Lung (tissue), 12 donors: ENCODE data around the gene LRRC55. TPM values are rescaled to one million over a fixed set of nuclear protein-coding genes. Genes with fewer than 3 reads are reported as not detected.
"Not testable (repeated sequence)": the region's sequence is repeated elsewhere in the genome, so short reads cannot be mapped to it uniquely, and the experiment has no call there.

Experiments used
- ATAC-seq: fragments of 200-7000 bp; cut with Tn5 transposase; one replicate; pipeline ENCODE4 v1.9.1; 2020; ENCODE audit warnings: moderate number of reproducible peaks; ENCODE audit not compliant: insufficient read depth, low FRiP score
- DNase-seq, 3 donors: peaks; one replicate each; pipeline ENCODE4 v3.0.0-alpha.2; 2013 to 2017
- H3K27ac ChIP-seq, 2 donors: one replicate each; pipeline ENCODE4 v1.5.1; 2013; ENCODE audit warnings: mild to moderate bottlenecking in 2 of 2, moderate library complexity in 2 of 2, control low read depth in 1 of 2, inconsistent platforms in 1 of 2, low read depth in 1 of 2, low read length in 1 of 2
- H3K27me3 ChIP-seq, 3 donors: one replicate each; pipeline ENCODE4 v1.5.1; 2013; ENCODE audit warnings: low read length in 2 of 3; ENCODE audit not compliant: control insufficient read depth in 3 of 3, insufficient read depth in 3 of 3
- H3K36me3 ChIP-seq, 4 donors: one replicate each; pipeline ENCODE4 v1.5.1; 2013; ENCODE audit warnings: low read length in 4 of 4, mild to moderate bottlenecking in 1 of 4, moderate library complexity in 1 of 4; ENCODE audit not compliant: control insufficient read depth in 4 of 4, insufficient read depth in 4 of 4
- H3K4me1 ChIP-seq, 5 donors: one replicate each; pipeline ENCODE4 v1.5.1; 2013; ENCODE audit warnings: low read length in 5 of 5, mild to moderate bottlenecking in 2 of 5, moderate library complexity in 1 of 5; ENCODE audit not compliant: control insufficient read depth in 5 of 5, insufficient read depth in 5 of 5
- H3K4me3 ChIP-seq: one replicate; pipeline ENCODE4 v1.5.1; 2013; ENCODE audit warnings: mild to moderate bottlenecking, control low read depth, moderate library complexity
- H3K9ac ChIP-seq, 2 donors: one replicate each; pipeline ENCODE4 v1.5.1; 2013; ENCODE audit warnings: low read length in 2 of 2, control low read depth in 1 of 2; ENCODE audit not compliant: insufficient read depth in 1 of 2
- H3K9me3 ChIP-seq, 4 donors: one replicate each; pipeline ENCODE4 v1.5.1; 2013; ENCODE audit warnings: low read length in 3 of 4, mild to moderate bottlenecking in 1 of 4, moderate library complexity in 1 of 4; ENCODE audit not compliant: control insufficient read depth in 4 of 4, insufficient read depth in 3 of 4
- CTCF ChIP-seq: IDR thresholded peaks from 2 replicates; pipeline ENCODE4 v1.5.1; 2012; ENCODE audit warnings: mild to moderate bottlenecking; ENCODE audit errors: control extremely low read depth, extremely low read depth
- WGBS, 2 donors: extraction: QIAGEN DNeasy Blood & Tissue Kit; methylation state at CpG; one replicate each; pipeline ENCODE4 v1.1.7; 2013; 5-methylcytosine and 5-hydroxymethylcytosine counted together
- polyA plus RNA-seq, 2 donors: library from polyadenylated mRNA; stranded (reverse); fragments of 200-250 nt; gene quantifications; one replicate each; pipeline ENCODE4 v1.2.1, GENCODE V29; 2013
- total RNA-seq, 2 donors: library from RNA; depleted of rRNA in 1 of 2; stranded (reverse); fragments of >200 nt in 1 of 2; gene quantifications; one replicate each; pipeline ENCODE4 v1.2.1, GENCODE V29; 2014 to 2021
- donor health status: control.
- donor health status: control.
- donor health status: Bipolar disorder and iron deficiency.
- donor health status: healthy.
- donor health status: DM: yes; HTN: yes; CAD: no.

LRRC55 gene
- total and polyA plus RNA-seq, 4 donors: 0.02 to 2.9 (median 0.09) TPM

GRCh38 chr11:57164317-57164716 is 17.4 kb upstream of the LRRC55 start:
- Histone ChIP-seq H3K36me3 (no peaks in the 10 kb centered on the region), H3K4me1 (peaks cover 0 to 2% (median 0%) of the 10 kb centered on the region in 5 donors), H3K9ac (no peak overlapping the region), H3K9me3 (no peaks in the 10 kb centered on the region), H3K27me3 (no peaks in the 10 kb centered on the region), H3K27ac (no peak overlapping the region), H3K4me3 (no peak overlapping the region)
- 87 to 89% methylated on average over 1 of the region's 1 CpG for WGBS, 2 donors
- ATAC-seq: no peak
- peak in 1 of 3 donors; percentile 24 for DNase-seq
- TF ChIP-seq CTCF: no peak

- TF ChIP-seq CTCF: no peak
Measured at GRCh38 chr11:57167125-57167846, 14.5 kb upstream of the LRRC55 start.

GRCh38 chr11:57169732-57170313 is 11.9 kb upstream of the LRRC55 start:
- not testable (repeated sequence) for H3K27me3 ChIP-seq, ATAC-seq, H3K9ac ChIP-seq, H3K27ac ChIP-seq, H3K9me3 ChIP-seq, H3K36me3 ChIP-seq, H3K4me3 ChIP-seq, DNase-seq, H3K4me1 ChIP-seq
- 94 to 100% methylated on average over 2 of the region's 2 CpGs for WGBS, 2 donors

More at GRCh38 chr11:57167125-57167846, 14.5 kb upstream of the LRRC55 start:
- peak in 1 of 3 donors; percentile 18 for DNase-seq
- Histone ChIP-seq H3K4me3 (no peak overlapping the region), H3K27me3 (no peaks in the 10 kb centered on the region), H3K27ac (no peak overlapping the region), H3K9ac (no peak overlapping the region), H3K9me3 (peaks cover 0 to 2% (median 0%) of the 10 kb centered on the region in 4 donors), H3K4me1 (peaks cover 0 to 2% (median 0%) of the 10 kb centered on the region in 5 donors), H3K36me3 (no peaks in the 10 kb centered on the region)
- ATAC-seq: no peak
- WGBS, 2 donors: 65 to 66% methylated on average over 2 of the region's 2 CpGs

GRCh38 chr11:57172031-57172430 is 9.7 kb upstream of the LRRC55 start:
- Histone ChIP-seq H3K4me1 (no peaks in the 10 kb centered on the region), H3K27ac (no peak overlapping the region), H3K9ac (no peak overlapping the region), H3K27me3 (peaks cover 0 to 3% (median 0%) of the 10 kb centered on the region in 3 donors), H3K4me3 (no peak overlapping the region), H3K9me3 (peaks cover 0 to 2% (median 0%) of the 10 kb centered on the region in 4 donors), H3K36me3 (no peaks in the 10 kb centered on the region)
- DNase-seq (no peak), ATAC-seq (no peak)
- TF ChIP-seq CTCF: no peak
- 71 to 72% methylated on average over 3 of the region's 3 CpGs for WGBS, 2 donors
